Left lobe of liver (tissue), 2 donors: ENCODE results near the gene NEUROG1. TPM values are rescaled to one million over a fixed set of nuclear protein-coding genes. Genes with fewer than 3 reads are reported as not detected.
"Not testable (repeated sequence)": the region's sequence is repeated elsewhere in the genome, so short reads cannot be mapped to it uniquely, and the experiment has no call there.

Experiments used
- ATAC-seq: fragments of 200-7000 bp; cut with Tn5 transposase; one replicate; pipeline ENCODE4 v1.9.1; 2020; ENCODE audit warnings: mild to moderate bottlenecking, moderate library complexity
- DNase-seq: peaks from one replicate; pipeline ENCODE4 v3.0.0-alpha.2; 2020; ENCODE audit warnings: low spot score
- total RNA-seq: library from RNA; stranded (reverse); gene quantifications from one replicate; pipeline ENCODE4 v1.2.1, GENCODE V29; 2021
- donor health status: DM: no; HTN: no; CAD: no; lungs with moderate emphysema.
- donor health status: DM: no; HTN: yes; CAD: no.

NEUROG1 gene
- total RNA-seq, 1 donor from 2014 or later, result not detected

GRCh38 chr5:135538261-135538660 is 2.5 kb upstream of the NEUROG1 start:
- ATAC-seq (no peak), DNase-seq (no peak)

DNA sequence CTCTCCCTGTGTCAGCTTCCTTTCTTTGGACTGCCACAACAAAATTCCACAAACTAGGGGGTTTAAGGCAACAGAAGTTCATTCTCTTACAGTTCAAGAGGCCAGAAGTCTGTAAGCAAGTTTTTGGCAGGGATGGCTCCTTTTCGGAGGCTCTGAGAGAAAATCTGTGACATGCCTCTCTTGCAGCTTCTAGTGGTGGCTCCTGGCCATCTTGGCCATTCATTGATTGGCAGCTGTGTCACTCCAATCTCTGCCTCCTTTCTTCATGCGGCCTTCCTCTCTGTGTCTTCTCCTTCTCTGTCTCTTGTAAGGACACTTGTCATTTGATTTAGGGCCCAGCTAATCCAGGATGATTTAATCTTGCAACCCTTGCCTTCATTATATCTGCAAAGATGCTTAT is 2.0 kb upstream of the NEUROG1 start:
- no peak for DNase-seq
- ATAC-seq, result no peak

GRCh38 chr5:135537271-135537670 is 1.5 kb upstream of the NEUROG1 start:
- DNase-seq, result no peak
- no peak for ATAC-seq

- DNase-seq, result no peak
- ATAC-seq, result no peak
Observed at GRCh38 chr5:135535420-135535819, 344 bp downstream of the NEUROG1 start.

DNA sequence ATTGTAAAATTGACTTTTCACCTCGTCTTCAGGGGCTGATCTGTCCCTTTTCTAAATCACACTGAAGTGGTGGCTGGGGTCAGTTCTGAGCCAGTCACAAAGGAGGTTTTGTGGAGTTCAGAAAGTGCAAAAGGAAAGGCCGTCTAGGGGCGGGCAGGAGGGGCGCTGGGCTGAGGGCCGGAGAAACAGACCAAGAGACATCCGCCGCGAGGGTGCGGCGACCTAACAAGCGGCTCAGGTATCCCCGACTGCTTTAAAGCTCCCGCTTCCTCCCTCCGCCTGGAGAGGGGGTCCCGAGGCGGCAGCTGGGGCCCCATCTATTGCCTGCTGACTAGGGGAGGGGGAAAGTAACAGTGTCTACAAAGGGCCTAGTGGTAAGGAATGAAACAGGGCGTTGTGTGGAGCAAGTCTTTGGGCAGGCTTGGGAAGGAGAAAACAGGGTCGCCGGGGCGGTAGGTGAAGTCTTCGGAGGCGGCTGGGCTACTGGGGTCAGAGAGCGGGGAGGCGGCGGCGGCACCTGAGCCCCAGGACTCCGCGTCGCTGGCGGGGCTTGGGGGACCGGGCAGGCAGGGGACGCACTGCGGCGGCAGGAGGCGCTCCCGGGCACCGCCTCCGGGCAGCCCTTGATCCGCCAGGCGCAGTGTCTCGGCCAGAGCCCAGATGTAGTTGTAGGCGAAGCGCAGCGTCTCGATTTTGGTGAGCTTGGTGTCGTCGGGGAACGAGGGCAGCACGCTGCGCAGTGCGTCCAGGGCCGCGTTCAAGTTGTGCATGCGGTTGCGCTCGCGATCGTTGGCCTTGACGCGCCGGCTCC is 950 bp downstream of the NEUROG1 start:
- ATAC-seq (peak; percentile 22), DNase-seq (no peak)

- no peak for ATAC-seq
Observed at GRCh38 chr5:135533794-135534193, 2.0 kb downstream of the NEUROG1 start.

GRCh38 chr5:135533334-135533733 is 2.4 kb downstream of the NEUROG1 start:
- DNase-seq, result no peak
- ATAC-seq, result no peak

More at GRCh38 chr5:135533794-135534193, 2.0 kb downstream of the NEUROG1 start:
- no peak for DNase-seq

DNA sequence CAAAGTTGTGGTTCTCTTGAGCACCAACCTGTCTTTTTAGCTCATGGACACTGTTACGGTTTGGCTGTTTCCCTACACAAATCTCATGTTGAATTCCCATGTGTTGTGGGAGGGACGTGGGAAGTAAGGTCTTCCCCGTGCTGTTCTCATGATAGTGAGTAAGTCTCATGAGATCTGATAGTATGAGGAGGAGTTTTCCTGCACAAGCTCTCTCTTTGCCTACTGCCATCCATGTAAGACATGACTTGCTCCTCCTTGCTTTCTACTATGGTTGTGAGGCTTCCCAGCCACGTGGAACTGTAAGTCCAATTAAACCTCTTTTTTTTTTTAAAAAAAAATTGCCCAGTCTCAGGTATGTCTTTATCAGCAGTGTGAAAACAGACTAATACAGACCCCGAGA is 6.2 kb downstream of the NEUROG1 start:
- not testable (repeated sequence) for DNase-seq, ATAC-seq

DNA sequence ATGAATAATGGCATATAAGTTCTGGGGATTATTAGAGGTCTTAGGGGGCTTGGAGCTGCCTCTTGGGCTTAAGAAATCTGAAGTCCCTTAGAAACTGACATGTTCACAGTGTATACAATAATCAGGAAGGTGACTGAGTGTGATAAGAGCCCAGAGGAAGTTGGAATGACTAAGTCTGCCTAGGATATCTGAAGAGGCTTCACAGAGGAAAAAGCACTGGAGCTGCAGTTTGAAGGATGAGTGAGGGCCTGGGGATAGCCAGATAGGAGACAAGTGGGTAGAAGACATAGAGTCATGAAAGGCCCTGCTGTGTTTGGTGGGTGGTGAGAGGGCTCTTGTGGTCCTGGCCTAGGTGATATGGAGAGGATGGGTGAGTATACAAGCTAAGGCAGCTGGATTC is 8.8 kb downstream of the NEUROG1 start:
- ATAC-seq (no peak), DNase-seq (no peak)

DNA sequence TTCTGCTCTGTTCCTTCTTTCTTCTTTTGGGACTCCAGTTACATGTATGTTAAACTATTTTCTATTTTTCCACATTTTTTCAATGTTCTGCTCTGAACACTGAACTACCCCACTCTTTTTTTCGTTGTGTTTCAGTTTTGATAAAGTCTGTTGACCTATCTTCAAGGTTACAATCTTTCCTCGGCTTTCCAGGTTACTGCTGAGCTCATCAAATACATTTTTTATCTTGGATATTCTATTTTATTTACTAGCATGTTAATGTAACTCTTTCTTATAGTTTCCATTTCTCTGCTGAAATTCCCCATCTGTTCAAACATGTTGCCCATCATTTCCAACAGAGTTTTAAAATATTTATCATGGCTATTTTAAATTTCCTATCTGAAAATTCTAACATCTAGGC is 13.8 kb downstream of the NEUROG1 start:
- DNase-seq (no peak), ATAC-seq (no peak)

DNA sequence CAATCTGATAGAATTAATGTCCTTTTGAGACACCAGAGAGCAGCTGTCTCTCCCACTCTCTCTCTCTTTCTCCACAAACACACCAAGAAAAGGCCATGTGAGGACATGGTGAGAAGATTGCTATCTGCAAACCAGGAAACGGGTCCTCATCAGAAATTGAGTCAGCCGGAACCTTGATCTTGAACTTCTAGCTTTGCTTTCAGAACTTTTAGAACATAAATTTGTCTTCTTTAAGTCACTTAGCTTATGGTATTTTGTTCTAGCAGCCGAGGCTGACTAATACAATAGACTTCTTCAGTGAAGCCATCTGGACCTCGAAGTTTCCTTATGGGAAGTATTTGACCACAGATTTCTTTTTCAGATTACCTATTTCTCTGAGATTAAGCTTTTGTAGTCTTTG is 18.1 kb downstream of the NEUROG1 start:
- DNase-seq (no peak), ATAC-seq (no peak)

DNA sequence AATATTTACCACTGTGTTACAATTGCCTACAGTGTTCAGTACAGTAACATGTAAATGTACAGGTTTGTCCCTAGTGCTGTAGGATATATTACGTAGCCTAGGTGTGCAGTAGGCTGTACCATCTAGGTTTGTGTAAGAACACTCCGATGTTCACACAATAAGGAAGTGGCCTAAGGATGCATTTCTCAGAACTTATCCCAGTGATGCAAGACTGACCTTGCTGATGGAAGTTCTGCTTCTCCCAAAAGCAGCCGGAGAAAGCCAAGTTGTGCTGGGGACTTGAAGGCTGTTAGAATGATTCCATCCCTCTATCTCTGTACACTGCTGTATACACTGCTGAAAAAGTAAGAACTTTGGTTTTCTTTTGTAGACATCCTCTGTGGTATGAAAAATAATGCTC is 21.6 kb downstream of the NEUROG1 start:
- ATAC-seq, result no peak
- no peak for DNase-seq

DNA sequence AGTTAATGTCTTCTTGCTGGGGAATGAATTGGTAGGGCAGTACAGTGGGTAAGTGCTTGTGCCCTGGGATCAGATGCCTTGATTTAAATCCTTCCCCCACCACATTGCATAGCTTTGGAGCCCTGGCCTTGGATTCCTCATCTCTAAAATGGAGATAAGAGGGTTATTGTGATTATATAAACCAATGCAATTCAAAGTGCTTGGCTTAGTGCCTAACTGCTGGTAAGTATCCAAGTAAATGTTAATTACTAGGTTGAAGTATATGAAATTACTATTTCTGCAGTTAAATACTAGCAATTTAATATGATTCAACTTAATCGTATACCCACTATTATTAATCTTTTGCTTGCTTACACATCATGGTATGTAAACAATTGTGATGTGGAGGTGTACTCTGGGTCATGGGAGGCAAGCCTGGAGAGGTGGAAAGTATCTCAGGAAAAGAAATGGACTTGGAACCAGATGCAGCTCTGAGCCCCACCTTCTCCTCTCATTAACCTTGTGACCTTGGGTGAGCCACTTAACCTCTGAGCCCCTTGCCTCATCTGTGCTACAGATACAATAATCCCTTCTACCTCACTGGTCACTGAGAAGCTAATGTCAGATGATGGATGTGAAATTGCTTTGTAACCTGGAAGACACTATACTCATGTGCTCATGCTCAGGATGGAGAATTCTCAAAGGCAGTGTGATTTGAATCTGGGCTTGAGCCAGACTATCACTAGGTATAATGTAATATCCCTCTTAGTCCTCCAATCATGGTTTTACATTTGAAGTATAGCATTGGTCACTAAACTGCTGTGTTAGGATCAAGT is 23.8 kb downstream of the NEUROG1 start:
- DNase-seq (no peak), ATAC-seq (no peak)

DNA sequence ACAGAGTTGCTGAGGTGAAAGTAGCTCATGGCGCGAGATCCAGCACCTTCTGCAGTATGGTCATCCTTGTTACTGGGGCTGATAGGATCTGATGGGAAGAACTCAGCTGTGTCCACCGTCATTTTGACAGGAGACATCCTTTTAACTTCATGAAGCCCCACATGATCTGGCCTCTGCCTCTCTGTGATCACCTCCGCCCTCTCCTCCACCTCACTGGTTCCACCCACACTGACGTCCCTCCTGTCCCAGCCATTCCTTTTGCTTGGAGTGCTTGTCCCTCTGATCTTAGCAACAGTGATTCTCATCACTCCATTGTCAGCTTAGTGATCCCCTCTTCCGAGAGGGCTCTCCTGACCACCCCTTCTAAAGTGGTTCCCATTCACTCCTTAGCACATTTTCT is 25.8 kb downstream of the NEUROG1 start:
- no peak for DNase-seq
- ATAC-seq, result no peak

- no peak for ATAC-seq
- DNase-seq, result no peak
Observed at GRCh38 chr5:135508496-135509005, 27.2 kb downstream of the NEUROG1 start.

GRCh38 chr5:135505973-135506372 is 29.8 kb downstream of the NEUROG1 start:
- no peak for ATAC-seq
- DNase-seq, result no peak

DNA sequence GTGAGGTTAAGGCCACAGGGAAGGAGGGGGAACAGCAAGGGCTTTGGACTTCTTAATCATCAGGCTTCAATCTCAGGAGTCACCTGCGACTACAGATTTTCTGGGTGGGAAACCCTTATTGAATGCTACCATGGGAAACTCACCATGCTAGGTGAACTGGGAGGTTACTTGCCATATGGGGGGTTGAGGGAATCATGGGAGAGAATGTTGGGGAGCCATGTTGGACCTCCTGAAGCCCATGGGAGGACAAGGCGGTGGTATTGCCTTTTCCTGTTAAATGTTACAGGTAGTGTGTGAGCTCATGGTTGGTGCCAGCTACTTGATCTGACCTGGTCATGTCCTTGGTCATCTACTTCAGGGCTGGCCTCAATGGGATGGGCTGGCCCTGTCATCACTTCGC is 31.4 kb downstream of the NEUROG1 start:
- ATAC-seq (no peak), DNase-seq (no peak)

GRCh38 chr5:135503871-135504270 is 31.9 kb downstream of the NEUROG1 start:
- ATAC-seq (no peak), DNase-seq (no peak)

GRCh38 chr5:135502836-135503520 is 32.8 kb downstream of the NEUROG1 start:
- DNase-seq (no peak), ATAC-seq (no peak)

- ATAC-seq, result no peak
- DNase-seq, result no peak
Observed at GRCh38 chr5:135501965-135502364, 33.8 kb downstream of the NEUROG1 start.

DNA sequence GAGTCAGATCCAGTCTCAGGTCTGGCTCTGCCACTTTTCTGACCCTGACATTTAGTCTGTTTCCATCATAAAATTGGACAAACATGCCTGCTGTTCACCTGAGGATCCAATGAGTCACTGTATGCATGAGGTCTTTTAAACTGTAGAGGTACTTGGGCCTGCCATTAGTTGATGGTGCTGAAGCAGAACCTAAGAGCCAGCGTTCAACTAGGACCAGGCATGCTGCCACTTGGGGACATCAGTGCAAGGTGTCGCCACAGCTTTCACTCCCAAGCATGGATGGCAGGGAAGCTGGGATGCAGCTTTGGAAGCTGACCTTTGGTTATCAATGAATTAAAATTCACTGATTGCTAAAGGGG is 37.1 kb downstream of the NEUROG1 start:
- DNase-seq (no peak), ATAC-seq (no peak)
